ENCODE measurements around the gene CRYBA4. TPM values are rescaled to one million over a fixed set of nuclear protein-coding genes. Genes with fewer than 3 reads are reported as not detected.

CRYBA4 gene
- total RNA-seq, 1 experiment from 2014 or later = not detected

Other genes starting within 250 kb of the CRYBA4 start
- 1.8 and 2.7 TPM in 2 replicates for gene ASPHD2, start 192.7 kb upstream of the CRYBA4 start, total RNA-seq (2014; rRNA removed; shearing (Covaris generic))
- gene HPS4, start 138.2 kb upstream of the CRYBA4 start, total RNA-seq (2014; rRNA removed; shearing (Covaris generic)) = 14.4 and 19.8 TPM in 2 replicates
- gene SRRD, start 138.1 kb upstream of the CRYBA4 start, total RNA-seq (2014; rRNA removed; shearing (Covaris generic)) = 19.2 and 22.0 TPM in 2 replicates
- gene TFIP11, start 109.5 kb upstream of the CRYBA4 start, total RNA-seq (2014; rRNA removed; shearing (Covaris generic)) = 13.8 and 15.4 TPM in 2 replicates
- gene TPST2, start 31.8 kb upstream of the CRYBA4 start, total RNA-seq (2014; rRNA removed; shearing (Covaris generic)) = 13.8 and 14.2 TPM in 2 replicates
- gene CRYBB1, start 3.9 kb upstream of the CRYBA4 start, total RNA-seq (2014; rRNA removed; shearing (Covaris generic)) = not detected in 2 replicates
- under 0.01 TPM in 1 of 2 replicates, not detected in the other for gene MIAT, start 35.6 kb downstream of the CRYBA4 start, total RNA-seq (2014; rRNA removed; shearing (Covaris generic))